H1 (cell line): ENCODE results near the gene CREB3L1.
A peak's percentile ranks its signal among the peaks of the same experiment; 100 is the strongest.

Source experiments
- BCL11A ChIP-seq, 2 experiments: IDR thresholded peaks; one replicate each; pipeline ENCODE4 v1.6.1; 2011; ENCODE audit warnings: low read depth in 2 of 2, low read length in 2 of 2, mild to moderate bottlenecking in 2 of 2
- BRCA1 ChIP-seq: IDR thresholded peaks from 2 replicates; pipeline ENCODE4 v1.6.1; 2012; ENCODE audit warnings: low read depth, low read length, improper control_type of control experiment
- EZH2 ChIP-seq: fragments of 200-600 bp; sonication (generic); IDR thresholded peaks from 2 replicates; pipeline ENCODE4 v1.7.1; 2012; ENCODE audit warnings: low read depth, mild to moderate bottlenecking, moderate library complexity, low read length, inconsistent platforms; ENCODE audit not compliant: severe bottlenecking
- FOSL1 ChIP-seq: IDR thresholded peaks from 2 replicates; pipeline ENCODE4 v1.6.1; 2011; ENCODE audit warnings: mild to moderate bottlenecking, low read depth, low read length, moderate library complexity; ENCODE audit not compliant: insufficient read depth
- GABPA ChIP-seq: IDR thresholded peaks from 2 replicates; pipeline ENCODE4 v1.6.1; 2011; ENCODE audit warnings: mild to moderate bottlenecking, low read length, moderate library complexity, borderline replicate concordance; ENCODE audit not compliant: insufficient read depth
- POLR2A ChIP-seq, 2 experiments: IDR thresholded peaks; 1 replicate in 1 of 2; 2 replicates in 1 of 2; pipeline ENCODE4 v1.6.1; 2011; ENCODE audit warnings: low read depth in 2 of 2, low read length in 2 of 2, mild to moderate bottlenecking in 2 of 2; ENCODE audit errors: control extremely low read depth in 1 of 2
- POLR2AphosphoS5 ChIP-seq: IDR thresholded peaks from 2 replicates; pipeline ENCODE4 v1.6.1; 2011; ENCODE audit warnings: low read depth, low read length
- RAD21 ChIP-seq, 2 experiments: IDR thresholded peaks in 1 of 2; conservative IDR thresholded peaks in 1 of 2; 2 replicates each; pipeline ENCODE4 v1.6.1; 2011; ENCODE audit warnings: low read depth in 2 of 2, low read length in 2 of 2, improper control_type of control experiment in 1 of 2, inconsistent platforms in 1 of 2, mild to moderate bottlenecking in 1 of 2, moderate library complexity in 1 of 2
- SIN3A ChIP-seq, 2 experiments: IDR thresholded peaks in 1 of 2; conservative IDR thresholded peaks in 1 of 2; 2 replicates each; pipeline ENCODE4 v1.6.1; 2011 to 2012; ENCODE audit warnings: low read length in 2 of 2, improper control_type of control experiment in 1 of 2, low read depth in 1 of 2, mild to moderate bottlenecking in 1 of 2
- SP2 ChIP-seq: IDR thresholded peaks from 2 replicates; pipeline ENCODE4 v1.6.1; 2012; ENCODE audit warnings: mild to moderate bottlenecking, low read length, inconsistent platforms
- TF ChIP-seq, protein P1 (sequence below), 3 experiments: IDR thresholded peaks; 1 replicate in 2 of 3; 2 replicates in 1 of 3; pipeline versions ENCODE4 v1.5.1 to v1.6.1; 2011; ENCODE audit warnings: low read length in 3 of 3, mild to moderate bottlenecking in 3 of 3, inconsistent platforms in 2 of 3, low read depth in 1 of 3, moderate library complexity in 1 of 3; ENCODE audit not compliant: insufficient read depth in 1 of 3; ENCODE audit errors: control extremely low read depth in 1 of 3
- TF ChIP-seq, protein P2 (sequence below): IDR thresholded peaks from 2 replicates; pipeline ENCODE4 v1.6.1; 2012; ENCODE audit warnings: inconsistent platforms

DNA sequence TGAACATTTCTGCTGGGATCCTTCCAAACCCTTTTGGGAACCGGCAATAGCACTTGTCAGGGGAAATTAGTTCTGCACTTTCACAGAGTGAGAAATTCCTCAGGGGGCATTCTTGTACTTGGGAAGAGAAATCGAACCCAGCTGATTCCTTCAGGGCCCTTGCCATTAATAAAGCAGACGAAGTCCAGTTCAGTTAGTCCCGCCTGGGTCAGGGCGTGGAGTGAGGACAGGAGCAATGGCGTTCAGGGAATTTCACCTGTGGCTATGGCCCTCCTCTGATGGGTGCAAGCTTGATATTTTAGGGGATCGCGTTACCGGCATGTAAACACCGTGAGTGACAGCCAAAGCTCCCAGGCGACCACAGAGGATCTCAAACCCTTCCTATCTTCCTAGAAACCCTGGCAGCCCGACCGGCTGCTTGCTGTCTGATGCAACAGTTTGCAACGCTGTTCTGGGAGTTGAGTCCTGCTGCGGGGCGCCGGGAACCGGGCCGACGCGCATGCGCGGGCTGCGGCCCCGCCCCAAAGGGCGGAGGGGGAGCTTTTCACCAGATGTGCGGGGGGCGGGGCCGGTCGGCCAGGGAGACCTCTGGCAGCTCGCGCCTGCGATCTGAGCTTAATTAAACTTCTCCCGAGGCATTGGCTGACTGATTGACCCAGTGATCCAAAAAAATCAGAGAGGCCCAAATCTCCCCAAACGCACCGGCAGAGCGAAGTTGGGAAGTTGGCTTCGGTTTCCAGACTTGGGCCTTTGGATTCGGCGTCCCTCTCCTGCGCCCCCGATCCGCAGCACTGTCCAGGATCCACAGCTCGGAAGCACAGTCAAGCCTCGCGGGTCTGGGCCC lies 34.3 kb upstream of the CREB3L1 start:
- TF ChIP-seq SP2 (no peak), POLR2AphosphoS5 (peak; percentile 82), GABPA (no peak), EZH2 (no peak), RAD21 (IDR thresholded peaks at IDR 0.05 in 1 of 2, conservative IDR thresholded peaks at IDR 0.05 in 1 of 2; ENCODE audit: low read depth in 2 of 2, low read length in 2 of 2) (peak in 1 of 2 experiments; percentile 4; a peak in 1 of 4 replicates), SIN3A (conservative IDR thresholded peaks at IDR 0.05 in 1 of 2, IDR thresholded peaks at IDR 0.05 in 1 of 2; ENCODE audit: low read depth in 1 of 2, low read length in 2 of 2) (peak; percentile 50 to 78; a peak in 1 of 4 replicates), BRCA1 (no peak), POLR2A (IDR thresholded peaks at IDR 0.05; ENCODE audit: control extremely low read depth in 1 of 2, low read depth in 2 of 2, low read length in 2 of 2) (peak; percentile 84 to 94), FOSL1 (no peak), BCL11A (IDR thresholded peaks at IDR 0.05; ENCODE audit: low read depth in 2 of 2, low read length in 2 of 2) (no peak)
- TF ChIP-seq, protein P1, sequence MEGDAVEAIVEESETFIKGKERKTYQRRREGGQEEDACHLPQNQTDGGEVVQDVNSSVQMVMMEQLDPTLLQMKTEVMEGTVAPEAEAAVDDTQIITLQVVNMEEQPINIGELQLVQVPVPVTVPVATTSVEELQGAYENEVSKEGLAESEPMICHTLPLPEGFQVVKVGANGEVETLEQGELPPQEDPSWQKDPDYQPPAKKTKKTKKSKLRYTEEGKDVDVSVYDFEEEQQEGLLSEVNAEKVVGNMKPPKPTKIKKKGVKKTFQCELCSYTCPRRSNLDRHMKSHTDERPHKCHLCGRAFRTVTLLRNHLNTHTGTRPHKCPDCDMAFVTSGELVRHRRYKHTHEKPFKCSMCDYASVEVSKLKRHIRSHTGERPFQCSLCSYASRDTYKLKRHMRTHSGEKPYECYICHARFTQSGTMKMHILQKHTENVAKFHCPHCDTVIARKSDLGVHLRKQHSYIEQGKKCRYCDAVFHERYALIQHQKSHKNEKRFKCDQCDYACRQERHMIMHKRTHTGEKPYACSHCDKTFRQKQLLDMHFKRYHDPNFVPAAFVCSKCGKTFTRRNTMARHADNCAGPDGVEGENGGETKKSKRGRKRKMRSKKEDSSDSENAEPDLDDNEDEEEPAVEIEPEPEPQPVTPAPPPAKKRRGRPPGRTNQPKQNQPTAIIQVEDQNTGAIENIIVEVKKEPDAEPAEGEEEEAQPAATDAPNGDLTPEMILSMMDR (IDR thresholded peaks at IDR 0.05; ENCODE audit: control extremely low read depth in 1 of 3, insufficient read depth in 1 of 3, low read depth in 1 of 3, low read length in 3 of 3) = no peak
- TF ChIP-seq, protein P2, sequence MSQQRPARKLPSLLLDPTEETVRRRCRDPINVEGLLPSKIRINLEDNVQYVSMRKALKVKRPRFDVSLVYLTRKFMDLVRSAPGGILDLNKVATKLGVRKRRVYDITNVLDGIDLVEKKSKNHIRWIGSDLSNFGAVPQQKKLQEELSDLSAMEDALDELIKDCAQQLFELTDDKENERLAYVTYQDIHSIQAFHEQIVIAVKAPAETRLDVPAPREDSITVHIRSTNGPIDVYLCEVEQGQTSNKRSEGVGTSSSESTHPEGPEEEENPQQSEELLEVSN = peak; percentile 36; the same call in 1 of the 2 replicates
